GM23338 (cell line): ENCODE results near the gene NRROS. TPM values are rescaled to one million over a fixed set of nuclear protein-coding genes. Genes with fewer than 3 reads are reported as not detected.

Source experiments
- ATAC-seq: fragments of 200-7000 bp; cut with Tn5 transposase; 3 replicates; pipeline ENCODE4 v1.9.1; 2020
- DNase-seq: peaks from one replicate; pipeline ENCODE4 v3.0.0-alpha.2; 2015; ENCODE audit warnings: low spot score
- H2AFZ ChIP-seq: fragments of 200-600 bp; sonication (generic); 2 replicates; pipeline ENCODE4 v1.8.0; 2016; ENCODE audit warnings: antibody characterized with exemption, mild to moderate bottlenecking, moderate library complexity
- H3F3A ChIP-seq: fragments of 200-600 bp; sonication (generic); replicated peaks from 2 replicates; pipeline ENCODE4 v1.8.0; 2017; ENCODE audit warnings: antibody characterized with exemption, mixed run types, low read depth
- H3K27ac ChIP-seq: fragments of 200-600 bp; sonication (generic); 2 replicates; pipeline ENCODE4 v1.6.1; 2016; ENCODE audit warnings: low read depth
- H3K27me3 ChIP-seq: fragments of 200-600 bp; sonication (generic); 2 replicates; pipeline ENCODE4 v1.8.0; 2016; ENCODE audit warnings: mild to moderate bottlenecking, mixed run types, moderate library complexity; ENCODE audit not compliant: insufficient read depth
- H3K36me3 ChIP-seq: fragments of 200-600 bp; sonication (generic); 2 replicates; pipeline ENCODE4 v1.8.0; 2016; ENCODE audit warnings: mild to moderate bottlenecking; ENCODE audit not compliant: insufficient read depth
- H3K4me1 ChIP-seq: fragments of 200-600 bp; sonication (generic); 2 replicates; pipeline ENCODE4 v1.8.0; 2016; ENCODE audit warnings: mild to moderate bottlenecking, moderate library complexity; ENCODE audit not compliant: insufficient read depth
- H3K4me2 ChIP-seq: fragments of 200-600 bp; sonication (generic); 2 replicates; pipeline ENCODE4 v1.7.1; 2017; ENCODE audit warnings: mixed run types
- H3K4me3 ChIP-seq: fragments of 200-600 bp; sonication (generic); 2 replicates; pipeline ENCODE4 v1.6.1; 2016; ENCODE audit warnings: mixed run types
- H3K79me2 ChIP-seq: fragments of 200-600 bp; sonication (generic); replicated peaks from 2 replicates; pipeline ENCODE4 v1.8.0; 2017; ENCODE audit warnings: mild to moderate bottlenecking; ENCODE audit not compliant: insufficient read depth
- H3K9me2 ChIP-seq: fragments of 200-600 bp; sonication (generic); 2 replicates; pipeline ENCODE4 v1.8.0; 2017; ENCODE audit not compliant: insufficient read depth
- H4K20me1 ChIP-seq: fragments of 200-600 bp; sonication (generic); replicated peaks from 2 replicates; pipeline ENCODE4 v1.8.0; 2017; ENCODE audit warnings: mild to moderate bottlenecking; ENCODE audit not compliant: insufficient read depth
- H3K27ac Mint-ChIP-seq: 2 replicates; pipeline ENCODE4 v1.8.0; 2020; ENCODE audit warnings: inconsistent platforms, mild to moderate bottlenecking, moderate library complexity, mixed read lengths
- H3K27me3 Mint-ChIP-seq: 3 replicates; pipeline ENCODE4 v1.8.0; 2022; ENCODE audit warnings: low read depth, mild to moderate bottlenecking, moderate library complexity, mixed read lengths, inconsistent platforms; ENCODE audit not compliant: insufficient read depth, poor library complexity
- H3K36me3 Mint-ChIP-seq: 3 replicates; pipeline ENCODE4 v1.8.0; 2021; ENCODE audit warnings: low read depth, mild to moderate bottlenecking, inconsistent platforms, moderate library complexity, mixed read lengths
- H3K4me1 Mint-ChIP-seq: 3 replicates; pipeline ENCODE4 v1.8.0; 2020; ENCODE audit warnings: mild to moderate bottlenecking, inconsistent platforms, mixed read lengths
- H3K4me3 Mint-ChIP-seq: 3 replicates; pipeline ENCODE4 v1.8.0; 2021; ENCODE audit warnings: moderate library complexity, mild to moderate bottlenecking, inconsistent platforms, mixed read lengths
- H3K9me3 Mint-ChIP-seq: 3 replicates; pipeline ENCODE4 v1.8.0; 2020; ENCODE audit warnings: moderate library complexity, mild to moderate bottlenecking, inconsistent platforms, mixed read lengths
- CREB1 ChIP-seq: fragments of 250-450 bp; sonication (Bioruptor Pico); IDR thresholded peaks from 2 replicates; pipeline ENCODE4 v1.5.0; 2020; ENCODE audit warnings: low read depth, mild to moderate bottlenecking, moderate library complexity
- CTCF ChIP-seq, 2 experiments: fragments of 200-600 bp in 1 of 2; sonication (generic) in 1 of 2; conservative IDR thresholded peaks; 2 replicates each; pipeline versions ENCODE4 v1.5.1 to v1.6.1; 2016 to 2017; ENCODE audit warnings: antibody characterized with exemption in 2 of 2, low read depth in 2 of 2, mild to moderate bottlenecking in 2 of 2, moderate library complexity in 1 of 2
- ETS1 ChIP-seq: IDR thresholded peaks from 2 replicates; pipeline ENCODE4 v1.6.1; 2016; ENCODE audit warnings: antibody characterized with exemption
- EZH2 ChIP-seq: fragments of 200-600 bp; sonication (generic); IDR thresholded peaks from one replicate; pipeline ENCODE4 v1.8.0; 2017; ENCODE audit warnings: antibody characterized with exemption, mild to moderate bottlenecking, low read depth; ENCODE audit not compliant: unreplicated experiment
- EZH2phosphoT487 ChIP-seq: fragments of 200-600 bp; sonication (generic); IDR thresholded peaks from one replicate; pipeline ENCODE4 v1.8.1; 2018; ENCODE audit warnings: antibody characterized with exemption; ENCODE audit not compliant: unreplicated experiment
- JUNB ChIP-seq: IDR thresholded peaks from one replicate; pipeline ENCODE4 v1.6.1; 2016; ENCODE audit warnings: antibody characterized with exemption; ENCODE audit not compliant: unreplicated experiment
- NANOG ChIP-seq: IDR thresholded peaks from 2 replicates; pipeline ENCODE4 v1.6.1; 2016; ENCODE audit warnings: antibody characterized with exemption, borderline replicate concordance
- POLR2AphosphoS5 ChIP-seq: IDR thresholded peaks from 2 replicates; pipeline ENCODE4 v1.6.1; 2016; ENCODE audit warnings: antibody characterized with exemption, low read depth
- STAT1 ChIP-seq: IDR thresholded peaks from one replicate; pipeline ENCODE4 v1.6.1; 2016; ENCODE audit warnings: antibody characterized with exemption; ENCODE audit not compliant: unreplicated experiment
- ZNF114 ChIP-seq: fragments of 250-450 bp; sonication (Bioruptor Pico); IDR thresholded peaks from 2 replicates; pipeline ENCODE4 v1.5.0; 2020; ENCODE audit warnings: mild to moderate bottlenecking, moderate library complexity
- ZNF462 ChIP-seq: fragments of 250-450 bp; sonication (Bioruptor Pico); IDR thresholded peaks from 2 replicates; pipeline ENCODE4 v1.5.0; 2020; ENCODE audit warnings: mild to moderate bottlenecking, moderate library complexity
- polyA plus RNA-seq: library from polyadenylated mRNA; unstranded; fragments of >200 nt; fragmentation: Nextera tagmentation; extraction: Ambion mirVana; gene quantifications from 2 replicates; pipeline ENCODE4 v1.2.1, GENCODE V29; 2016
- total RNA-seq: library from RNA; depleted of rRNA; stranded (reverse); fragments of >200 nt; shearing (Covaris generic); gene quantifications from 2 replicates; pipeline ENCODE4 v1.2.3, GENCODE V29; 2014

NRROS gene
- total and polyA plus RNA-seq, 2 experiments from 2014 or later = 2.3 to 8.5 TPM

- no peak for TF ChIP-seq CTCF (conservative IDR thresholded peaks at IDR 0.05; ENCODE audit: low read depth in 2 of 2)
- TF ChIP-seq ETS1 = no peak
These were observed 34.1 kb downstream of the NRROS start (continued) for GRCh38 chr3:196673632-196674031.

- Histone ChIP-seq H3K36me3 (no peaks in the 10 kb centered on the region), H3K27ac (no peak overlapping the region), H3F3A (no peaks in the 10 kb centered on the region; the same call in 1 of the 2 replicates), H3K79me2 (no peaks in the 10 kb centered on the region), H4K20me1 (no peaks in the 10 kb centered on the region), H3K4me2 (no peak overlapping the region), H2AFZ (no peak overlapping the region; the same call in 1 of the 2 replicates), H3K27me3 (no peaks in the 10 kb centered on the region), H3K4me1 (no peaks in the 10 kb centered on the region), H3K9me2 (no peaks in the 10 kb centered on the region), H3K4me3 (no peak overlapping the region)
- Mint-ChIP-seq H3K36me3 (peaks cover 5% of the 10 kb centered on the region), H3K9me3 (peaks cover 6% of the 10 kb centered on the region; the same call in 2 of the 3 replicates), H3K27me3 (peaks cover 4% of the 10 kb centered on the region), H3K27ac (no peak overlapping the region), H3K4me3 (no peak overlapping the region), H3K4me1 (peaks cover 13% of the 10 kb centered on the region)
- ATAC-seq (no peak), DNase-seq (no peak)
- TF ChIP-seq POLR2AphosphoS5 = no peak
- no peak for TF ChIP-seq JUNB
- no peak for TF ChIP-seq ZNF114 (CRISPR knock-in tag)
- TF ChIP-seq ZNF462 = no peak
- no peak for TF ChIP-seq NANOG
- no peak for TF ChIP-seq EZH2
- TF ChIP-seq CTCF (conservative IDR thresholded peaks at IDR 0.05; ENCODE audit: low read depth in 2 of 2) = no peak
- TF ChIP-seq CREB1 (CRISPR knock-in tag) = no peak
- TF ChIP-seq EZH2phosphoT487 = no peak
- no peak for TF ChIP-seq ETS1
- no peak for TF ChIP-seq STAT1
These were observed 37.9 kb downstream of the NRROS start for GRCh38 chr3:196677353-196677752.
